Stomach (tissue), 9 donors: ENCODE measurements around the gene NLRC3. TPM values are rescaled to one million over a fixed set of nuclear protein-coding genes. Genes with fewer than 3 reads are reported as not detected.

Experiments
- DNase-seq, 2 donors: peaks; one replicate each; pipeline versions ENCODE4 v3.0.0 to v3.0.0-alpha.2; 2013 to 2019
- H3K27ac ChIP-seq, 5 donors: fragments of 200-600 bp in 4 of 5; sonication (generic) in 4 of 5; one replicate each; pipeline ENCODE4 v1.5.1; 2013 to 2019; ENCODE audit warnings: mild to moderate bottlenecking in 1 of 5, moderate library complexity in 1 of 5
- H3K27me3 ChIP-seq, 3 donors: fragments of 200-600 bp; sonication (generic); one replicate each; pipeline ENCODE4 v1.5.1; 2017 to 2019; ENCODE audit warnings: mixed run types in 1 of 3
- H3K36me3 ChIP-seq, 4 donors: fragments of 200-600 bp; sonication (generic); 1 replicate in 3 of 4; 2 replicates in 1 of 4; pipeline ENCODE4 v1.5.1; 2016 to 2019
- H3K4me1 ChIP-seq, 4 donors: fragments of 200-600 bp; sonication (generic); one replicate each; pipeline ENCODE4 v1.5.1; 2016 to 2019
- H3K4me3 ChIP-seq, 4 donors: fragments of 200-600 bp; sonication (generic) in 3 of 4; one replicate each; pipeline ENCODE4 v1.5.1; 2016 to 2019; ENCODE audit warnings: mild to moderate bottlenecking in 1 of 4
- H3K9me3 ChIP-seq, 4 donors: fragments of 200-600 bp; sonication (generic); one replicate each; pipeline ENCODE4 v1.5.1; 2016 to 2019
- CTCF ChIP-seq, 7 experiments: fragments of 450-650 bp in 4 of 7; fragments of 200-600 bp in 3 of 7; sonication (generic) in 3 of 7; IDR thresholded peaks; one replicate each; pipeline ENCODE4 v1.5.1; 2016 to 2019; ENCODE audit warnings: antibody characterized with exemption in 7 of 7, control low read depth in 2 of 7, mild to moderate bottlenecking in 1 of 7
- EP300 ChIP-seq: sonication (generic); formaldehyde crosslinking; IDR thresholded peaks from one replicate; pipeline ENCODE4 v1.6.1; 2017; ENCODE audit warnings: antibody characterized with exemption
- POLR2A ChIP-seq, 4 donors: fragments of 450-650 bp; IDR thresholded peaks; one replicate each; pipeline ENCODE4 v1.6.1; 2016; ENCODE audit warnings: antibody characterized with exemption in 4 of 4, control low read depth in 2 of 4, mild to moderate bottlenecking in 1 of 4, moderate library complexity in 1 of 4
- POLR2AphosphoS5 ChIP-seq, 3 donors: sonication (generic); formaldehyde crosslinking; IDR thresholded peaks; one replicate each; pipeline ENCODE4 v1.6.1; 2016; ENCODE audit warnings: antibody characterized with exemption in 3 of 3
- WGBS, 5 donors: extraction: QIAGEN DNeasy Blood & Tissue Kit in 3 of 5; methylation state at CpG; one replicate each; pipeline versions ENCODE4 v1.1.5 to v1.1.7; 2013 to 2018; 5-methylcytosine and 5-hydroxymethylcytosine counted together
- intact Hi-C: fragments of 100-400 bp; cut with DNase I; formaldehyde crosslinking; loops from one replicate; pipeline ENCODE4 v1.15.1; 2023; ENCODE audit warnings: low total_unique reads
- polyA plus RNA-seq, 3 donors: library from polyadenylated mRNA; stranded (reverse); fragments of 200-250 nt; gene quantifications; one replicate each; pipeline ENCODE4 v1.2.3, GENCODE V29; 2013
- total RNA-seq, 5 donors: library from RNA; depleted of rRNA; stranded (reverse); fragments of >200 nt; gene quantifications; one replicate each; pipeline versions ENCODE4 v1.1.0 to v1.2.3, GENCODE V29; 2014 to 2016
- donor health status: healthy with polysubstance abuse.
- donor health status: Bipolar disorder and iron deficiency.
- donor health status: healthy.

NLRC3 gene
- total and polyA plus RNA-seq, 8 donors, result 0.45 to 17.0 (median 1.7) TPM; not detected in 1

- intact Hi-C loops, result no loop called here
- WGBS, 5 donors, result 77 to 90% (median 87%) methylated on average over 4 of the region's 4 CpGs
- Histone ChIP-seq H3K9me3 (no peaks in the 10 kb centered on the region), H3K4me1 (peaks cover 0 to 17% (median 0%) of the 10 kb centered on the region in 4 donors), H3K27me3 (no peaks in the 10 kb centered on the region), H3K4me3 (no peak overlapping the region), H3K27ac (no peak overlapping the region), H3K36me3 (peaks cover 21 to 91% (median 83%) of the 10 kb centered on the region in 4 donors)
- no peak for DNase-seq
- TF ChIP-seq EP300 (no peak), POLR2A (IDR thresholded peaks at IDR 0.05) (no peak), POLR2AphosphoS5 (IDR thresholded peaks at IDR 0.05) (no peak), CTCF (IDR thresholded peaks at IDR 0.05) (no peak)
These were observed 39.0 kb downstream of the NLRC3 start for GRCh38 chr16:3538222-3538621.

- H3K27ac ChIP-seq, result peak overlapping the region in 1 of 5 donors; percentile 2
- intact Hi-C loops, result no loop called here
- H3K36me3 ChIP-seq, result peaks cover 27 to 95% (median 92%) of the 10 kb centered on the region in 4 donors
- WGBS, 5 donors, result 66 to 76% (median 71%) methylated on average over 4 of the region's 4 CpGs
- H3K4me1 ChIP-seq, result peaks cover 0 to 17% (median 0%) of the 10 kb centered on the region in 4 donors
- TF ChIP-seq POLR2A (IDR thresholded peaks at IDR 0.05) (no peak), CTCF (IDR thresholded peaks at IDR 0.05) (no peak), POLR2AphosphoS5 (IDR thresholded peaks at IDR 0.05) (no peak), EP300 (no peak)
- no peak for DNase-seq
- H3K9me3 ChIP-seq, result no peaks in the 10 kb centered on the region
- H3K4me3 ChIP-seq, result no peak overlapping the region
- H3K27me3 ChIP-seq, result no peaks in the 10 kb centered on the region
These were observed 40.4 kb downstream of the NLRC3 start for GRCh38 chr16:3536851-3537250.

DNA sequence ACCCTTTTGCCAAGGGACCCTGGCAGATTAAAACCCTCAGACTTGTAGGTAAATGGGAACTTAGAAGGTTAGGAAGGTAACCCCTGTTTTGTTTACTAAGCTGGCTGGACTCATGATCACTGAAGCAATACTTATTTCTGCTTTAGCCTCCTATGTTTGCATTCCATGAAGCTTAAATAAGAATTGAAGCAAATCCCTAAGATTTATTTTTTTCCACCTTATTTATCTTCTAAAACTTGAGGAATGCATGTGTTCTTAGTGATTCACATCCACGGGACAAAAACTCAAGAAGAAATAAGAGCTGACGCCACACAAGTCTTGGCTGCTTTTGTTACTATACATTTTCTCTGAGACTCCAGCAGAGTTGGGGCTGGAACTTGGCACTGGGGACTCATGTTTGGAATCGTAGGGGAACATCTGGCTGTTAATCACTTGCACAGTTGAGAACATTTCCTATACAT lies 40.9 kb downstream of the NLRC3 start:
- TF ChIP-seq CTCF (IDR thresholded peaks at IDR 0.05) (no peak), POLR2A (IDR thresholded peaks at IDR 0.05) (no peak), POLR2AphosphoS5 (IDR thresholded peaks at IDR 0.05) (no peak), EP300 (no peak)
- Histone ChIP-seq H3K36me3 (peaks cover 24 to 95% (median 92%) of the 10 kb centered on the region in 4 donors), H3K4me3 (no peak overlapping the region), H3K4me1 (peaks cover 0 to 17% (median 0%) of the 10 kb centered on the region in 4 donors), H3K27ac (no peak overlapping the region), H3K27me3 (no peaks in the 10 kb centered on the region), H3K9me3 (no peaks in the 10 kb centered on the region)
- intact Hi-C loops, result no loop called here
- DNase-seq, result peak in 1 of 2 donors; percentile 60
- 54 to 78% (median 68%) methylated on average over 3 of the region's 3 CpGs for WGBS, 5 donors

- Histone ChIP-seq H3K27me3 (no peaks in the 10 kb centered on the region), H3K36me3 (peaks cover 27 to 89% (median 86%) of the 10 kb centered on the region in 4 donors), H3K4me3 (no peak overlapping the region), H3K4me1 (peaks cover 0 to 17% (median 0%) of the 10 kb centered on the region in 4 donors), H3K27ac (no peak overlapping the region), H3K9me3 (no peaks in the 10 kb centered on the region)
- intact Hi-C loops, result no loop called here
- 94 to 98% (median 97%) methylated on average over 10 of the region's 10 CpGs for WGBS, 5 donors
- TF ChIP-seq POLR2A (IDR thresholded peaks at IDR 0.05) (no peak), POLR2AphosphoS5 (IDR thresholded peaks at IDR 0.05) (no peak), EP300 (no peak), CTCF (IDR thresholded peaks at IDR 0.05) (no peak)
- DNase-seq, result no peak
These were observed 43.1 kb downstream of the NLRC3 start for GRCh38 chr16:3534126-3534525.
